OCI-LY7 (cell line): Measurements from ENCODE around the gene NEURL3.
"Not testable (repeated sequence)": the region's sequence is repeated elsewhere in the genome, so short reads cannot be mapped to it uniquely, and the experiment has no call there.

Experiments
- EZH2phosphoT487 ChIP-seq: fragments of 200-600 bp; sonication (generic); IDR thresholded peaks from 2 replicates; pipeline ENCODE4 v1.6.1; 2018; ENCODE audit warnings: low read depth, borderline replicate concordance, mild to moderate bottlenecking, mixed run types, antibody characterized with exemption, low read length, moderate library complexity, mixed read lengths
- TF ChIP-seq, protein P1 (sequence below): fragments of 200-600 bp; sonication (generic); conservative IDR thresholded peaks from 2 replicates; pipeline ENCODE4 v1.5.1; 2014; ENCODE audit warnings: mild to moderate bottlenecking, antibody characterized with exemption, low read length, moderate library complexity, mixed read lengths

DNA sequence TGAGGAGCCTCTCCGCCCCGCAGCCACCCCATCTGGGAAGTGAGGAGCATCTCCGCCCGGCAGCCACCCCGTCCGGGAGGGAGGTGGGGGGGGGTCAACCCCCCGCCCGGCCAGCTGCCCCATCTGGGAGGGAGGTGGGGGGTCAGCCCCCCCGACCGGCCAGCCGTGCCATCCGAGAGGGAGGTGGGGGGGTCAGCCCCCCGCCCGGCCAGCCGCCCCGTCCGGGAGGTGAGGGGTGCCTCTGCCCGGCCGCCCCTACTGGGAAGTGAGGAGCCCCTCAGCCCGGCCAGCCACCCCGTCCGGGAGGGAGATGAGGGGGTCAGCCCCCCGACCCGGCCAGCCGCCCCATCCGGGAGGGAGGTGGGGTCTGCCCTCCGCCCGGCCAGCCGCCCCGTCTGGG lies 43.5 kb downstream of the NEURL3 start:
- TF ChIP-seq, protein P1, sequence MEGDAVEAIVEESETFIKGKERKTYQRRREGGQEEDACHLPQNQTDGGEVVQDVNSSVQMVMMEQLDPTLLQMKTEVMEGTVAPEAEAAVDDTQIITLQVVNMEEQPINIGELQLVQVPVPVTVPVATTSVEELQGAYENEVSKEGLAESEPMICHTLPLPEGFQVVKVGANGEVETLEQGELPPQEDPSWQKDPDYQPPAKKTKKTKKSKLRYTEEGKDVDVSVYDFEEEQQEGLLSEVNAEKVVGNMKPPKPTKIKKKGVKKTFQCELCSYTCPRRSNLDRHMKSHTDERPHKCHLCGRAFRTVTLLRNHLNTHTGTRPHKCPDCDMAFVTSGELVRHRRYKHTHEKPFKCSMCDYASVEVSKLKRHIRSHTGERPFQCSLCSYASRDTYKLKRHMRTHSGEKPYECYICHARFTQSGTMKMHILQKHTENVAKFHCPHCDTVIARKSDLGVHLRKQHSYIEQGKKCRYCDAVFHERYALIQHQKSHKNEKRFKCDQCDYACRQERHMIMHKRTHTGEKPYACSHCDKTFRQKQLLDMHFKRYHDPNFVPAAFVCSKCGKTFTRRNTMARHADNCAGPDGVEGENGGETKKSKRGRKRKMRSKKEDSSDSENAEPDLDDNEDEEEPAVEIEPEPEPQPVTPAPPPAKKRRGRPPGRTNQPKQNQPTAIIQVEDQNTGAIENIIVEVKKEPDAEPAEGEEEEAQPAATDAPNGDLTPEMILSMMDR: not testable (repeated sequence)
- not testable (repeated sequence) for TF ChIP-seq EZH2phosphoT487
